Fibroblast of lung (primary cell): Measurements from ENCODE around the gene SCYGR4. TPM values are rescaled to one million over a fixed set of nuclear protein-coding genes. Genes with fewer than 3 reads are reported as not detected.

ENCODE experiments used
- DNase-seq, 2 donors: peaks; one replicate each; pipeline versions ENCODE4 v3.0.0 to v3.0.0-alpha.2; 2010; ENCODE audit warnings: low read depth in 2 of 2
- H2AFZ ChIP-seq: 2 replicates; pipeline ENCODE4 v1.5.1; 2012; ENCODE audit warnings: low read length, control low read depth, inconsistent platforms
- H3K27ac ChIP-seq: 2 replicates; pipeline ENCODE4 v1.5.1; 2011; ENCODE audit warnings: low read length, control low read depth; ENCODE audit not compliant: insufficient read depth
- H3K27me3 ChIP-seq: 2 replicates; pipeline ENCODE4 v1.5.1; 2011; ENCODE audit warnings: mild to moderate bottlenecking, low read length; ENCODE audit not compliant: control insufficient read depth, insufficient read depth
- H3K36me3 ChIP-seq: 2 replicates; pipeline ENCODE4 v1.5.1; 2011; ENCODE audit warnings: low read length; ENCODE audit not compliant: control insufficient read depth, insufficient read depth
- H3K4me1 ChIP-seq: 2 replicates; pipeline ENCODE4 v1.5.1; 2011; ENCODE audit warnings: low read length; ENCODE audit not compliant: control insufficient read depth, insufficient read depth; ENCODE audit errors: extremely low read depth
- H3K4me2 ChIP-seq: 2 replicates; pipeline ENCODE4 v1.5.1; 2011; ENCODE audit warnings: low read length, control low read depth; ENCODE audit not compliant: insufficient read depth; ENCODE audit errors: extremely low read depth
- H3K4me3 ChIP-seq, 4 experiments: fragments of 200-600 bp in 1 of 4; sonication (generic) in 1 of 4; replicated peaks in 1 of 4; 2 replicates each; pipeline ENCODE4 v1.5.1; 2011 to 2016; ENCODE audit warnings: low read length in 4 of 4, low read depth in 3 of 4, mild to moderate bottlenecking in 3 of 4, control low read depth in 2 of 4, inconsistent platforms in 1 of 4, mixed read lengths in 1 of 4; ENCODE audit not compliant: insufficient read depth in 1 of 4; ENCODE audit errors: control extremely low read depth in 1 of 4
- H3K79me2 ChIP-seq: 2 replicates; pipeline ENCODE4 v1.5.1; 2012; ENCODE audit warnings: mild to moderate bottlenecking, low read length, inconsistent platforms; ENCODE audit not compliant: control insufficient read depth, insufficient read depth
- H3K9ac ChIP-seq: 2 replicates; pipeline ENCODE4 v1.5.1; 2011; ENCODE audit warnings: mild to moderate bottlenecking, low read length, control low read depth; ENCODE audit not compliant: insufficient read depth
- H3K9me3 ChIP-seq: 2 replicates; pipeline ENCODE4 v1.5.1; 2012; ENCODE audit warnings: low read depth, low read length; ENCODE audit not compliant: control insufficient read depth, insufficient read depth
- H4K20me1 ChIP-seq: 2 replicates; pipeline ENCODE4 v1.5.1; 2011; ENCODE audit warnings: low read length; ENCODE audit not compliant: control insufficient read depth, insufficient read depth; ENCODE audit errors: extremely low read depth
- CTCF ChIP-seq, 2 donors: IDR thresholded peaks in 1 of 2; conservative IDR thresholded peaks in 1 of 2; 1 replicate in 1 of 2; 2 replicates in 1 of 2; pipeline ENCODE4 v1.5.1; 2011 to 2012; ENCODE audit warnings: low read length in 2 of 2, control low read depth in 1 of 2, inconsistent platforms in 1 of 2, low read depth in 1 of 2, mild to moderate bottlenecking in 1 of 2
- EZH2 ChIP-seq: IDR thresholded peaks from 2 replicates; pipeline ENCODE4 v1.5.1; 2012; ENCODE audit warnings: low read length, control low read depth, mild to moderate bottlenecking; ENCODE audit errors: missing control alignments
- polyA plus RNA-seq, 2 donors: library from polyadenylated mRNA; depleted of rRNA in 1 of 2; stranded (reverse) in 1 of 2; unstranded in 1 of 2; fragments of >200 nt; gene quantifications; 2 replicates each; pipeline ENCODE4 v1.2.1, GENCODE V29; 2011 to 2012; ENCODE audit warnings: missing spikeins in 1 of 2
- total RNA-seq: library from RNA; depleted of rRNA; stranded (reverse); fragments of >200 nt; gene quantifications from 2 replicates; pipeline ENCODE4 v1.2.1, GENCODE V29; 2014

Gene SCYGR4
- total and polyA plus RNA-seq, 2 donors (not counting 1 experiment from before 2014, with no cell fraction given) = not detected

- no peak overlapping the region for H2AFZ ChIP-seq
- TF ChIP-seq CTCF (conservative IDR thresholded peaks at IDR 0.05 in 1 of 2, IDR thresholded peaks at IDR 0.05 in 1 of 2; ENCODE audit: low read depth in 1 of 2, low read length in 2 of 2) = no peak
- TF ChIP-seq EZH2 = no peak
- H3K9me3 ChIP-seq = no peaks in the 10 kb centered on the region
- no peak overlapping the region for H3K27ac ChIP-seq
- no peaks in the 10 kb centered on the region for H4K20me1 ChIP-seq
- H3K27me3 ChIP-seq = no peaks in the 10 kb centered on the region
- peaks cover 3% of the 10 kb centered on the region for H3K4me1 ChIP-seq
- no peak for DNase-seq
- no peak overlapping the region for H3K4me3 ChIP-seq
- H3K36me3 ChIP-seq = no peaks in the 10 kb centered on the region
- no peak overlapping the region for H3K4me2 ChIP-seq
- H3K79me2 ChIP-seq = no peaks in the 10 kb centered on the region
- no peak overlapping the region for H3K9ac ChIP-seq
Observed at GRCh38 chr2:227625420-227625819, 8.1 kb downstream of the SCYGR4 start.

- H4K20me1 ChIP-seq = no peaks in the 10 kb centered on the region
- H3K27me3 ChIP-seq = no peaks in the 10 kb centered on the region
- no peak for DNase-seq
- H3K4me1 ChIP-seq = peaks cover 3% of the 10 kb centered on the region
- no peak for TF ChIP-seq EZH2
- TF ChIP-seq CTCF (conservative IDR thresholded peaks at IDR 0.05 in 1 of 2, IDR thresholded peaks at IDR 0.05 in 1 of 2; ENCODE audit: low read depth in 1 of 2, low read length in 2 of 2) = no peak
- H3K9ac ChIP-seq = no peak overlapping the region
- H3K36me3 ChIP-seq = no peaks in the 10 kb centered on the region
- no peaks in the 10 kb centered on the region for H3K79me2 ChIP-seq
- no peak overlapping the region for H2AFZ ChIP-seq
- H3K27ac ChIP-seq = no peak overlapping the region
- no peak overlapping the region for H3K4me2 ChIP-seq
- H3K9me3 ChIP-seq = no peaks in the 10 kb centered on the region
- no peak overlapping the region for H3K4me3 ChIP-seq
Observed at GRCh38 chr2:227626580-227627151, 9.4 kb downstream of the SCYGR4 start.

- Histone ChIP-seq H3K4me2 (no peak overlapping the region), H3K9me3 (no peaks in the 10 kb centered on the region)
Observed at GRCh38 chr2:227627769-227628168, 10.5 kb downstream of the SCYGR4 start.

More at GRCh38 chr2:227627769-227628168, 10.5 kb downstream of the SCYGR4 start:
- Histone ChIP-seq H3K4me3 (no peak overlapping the region), H3K27me3 (no peaks in the 10 kb centered on the region), H3K4me1 (peaks cover 3% of the 10 kb centered on the region), H3K9ac (no peak overlapping the region), H3K27ac (no peak overlapping the region), H3K36me3 (no peaks in the 10 kb centered on the region), H4K20me1 (no peaks in the 10 kb centered on the region), H3K79me2 (no peaks in the 10 kb centered on the region), H2AFZ (no peak overlapping the region)
- DNase-seq = no peak
- no peak for TF ChIP-seq EZH2
- no peak for TF ChIP-seq CTCF (conservative IDR thresholded peaks at IDR 0.05 in 1 of 2, IDR thresholded peaks at IDR 0.05 in 1 of 2; ENCODE audit: low read depth in 1 of 2, low read length in 2 of 2)
